Measurements from ENCODE around the gene ZBP1.
A peak's percentile ranks its signal among the peaks of the same experiment; 100 is the strongest.

Gene ZBP1

GRCh38 chr20:57583289-57584257 lies 36.7 kb downstream of the ZBP1 start:
- no peak for DNase-seq

GRCh38 chr20:57582432-57583288 lies 37.6 kb downstream of the ZBP1 start:
- peak in 2 of 3 experiments; percentile 14 to 57 for DNase-seq

- no peak for DNase-seq
Observed at GRCh38 chr20:57582029-57582378, 38.2 kb downstream of the ZBP1 start.

GRCh38 chr20:57581202-57582028 lies 38.8 kb downstream of the ZBP1 start:
- DNase-seq = no peak

- no peak for DNase-seq
Observed at GRCh38 chr20:57580478-57581201, 39.6 kb downstream of the ZBP1 start.

GRCh38 chr20:57579898-57580447 lies 40.3 kb downstream of the ZBP1 start:
- peak in 2 of 3 experiments; percentile 79 to 94 for DNase-seq

GRCh38 chr20:57579331-57579897 lies 40.8 kb downstream of the ZBP1 start:
- no peak for DNase-seq

GRCh38 chr20:57578476-57579165 lies 41.6 kb downstream of the ZBP1 start:
- DNase-seq = no peak

- DNase-seq = no peak
Observed at GRCh38 chr20:57577679-57578475, 42.3 kb downstream of the ZBP1 start.

GRCh38 chr20:57576617-57577550 lies 43.3 kb downstream of the ZBP1 start:
- peak in 1 of 3 experiments; percentile 74 for DNase-seq

GRCh38 chr20:57576002-57576401 lies 44.2 kb downstream of the ZBP1 start:
- DNase-seq = no peak

- no peak for DNase-seq
Observed at GRCh38 chr20:57574954-57575353, 45.3 kb downstream of the ZBP1 start.

GRCh38 chr20:57573894-57574293 lies 46.3 kb downstream of the ZBP1 start:
- DNase-seq = no peak

GRCh38 chr20:57573242-57573641 lies 47.0 kb downstream of the ZBP1 start:
- DNase-seq = peak in 1 of 3 experiments; percentile 13

GRCh38 chr20:57571782-57572416 lies 48.3 kb downstream of the ZBP1 start:
- no peak for DNase-seq

- no peak for DNase-seq
Observed at GRCh38 chr20:57570920-57571319, 49.3 kb downstream of the ZBP1 start.

GRCh38 chr20:57570145-57570850 lies 49.9 kb downstream of the ZBP1 start:
- DNase-seq = peak in 2 of 3 experiments; percentile 79 to 97
